GM20000 (cell line): ENCODE data around the gene HOXB9.
A peak's percentile ranks its signal among the peaks of the same experiment; 100 is the strongest.

ENCODE experiments used
- DNase-seq: peaks from one replicate; pipeline ENCODE4 v3.0.0; 2012; ENCODE audit warnings: low spot score
- TF ChIP-seq, protein P1 (sequence below): IDR thresholded peaks from 2 replicates; pipeline ENCODE4 v1.5.1; 2012; ENCODE audit warnings: mild to moderate bottlenecking, control low read depth; ENCODE audit errors: extremely low read depth, missing control alignments

The HOXB9 gene

GRCh38 chr17:48610282-48611211 is 15.6 kb downstream of the HOXB9 start, which contains the start of gene HOXB7:
TSS of gene HOXB7 (minus strand) at chr17:48611017. CDS start at chr17:48610918, 99 bp downstream.
- peak; percentile 87 for DNase-seq
- TF ChIP-seq, protein P1, sequence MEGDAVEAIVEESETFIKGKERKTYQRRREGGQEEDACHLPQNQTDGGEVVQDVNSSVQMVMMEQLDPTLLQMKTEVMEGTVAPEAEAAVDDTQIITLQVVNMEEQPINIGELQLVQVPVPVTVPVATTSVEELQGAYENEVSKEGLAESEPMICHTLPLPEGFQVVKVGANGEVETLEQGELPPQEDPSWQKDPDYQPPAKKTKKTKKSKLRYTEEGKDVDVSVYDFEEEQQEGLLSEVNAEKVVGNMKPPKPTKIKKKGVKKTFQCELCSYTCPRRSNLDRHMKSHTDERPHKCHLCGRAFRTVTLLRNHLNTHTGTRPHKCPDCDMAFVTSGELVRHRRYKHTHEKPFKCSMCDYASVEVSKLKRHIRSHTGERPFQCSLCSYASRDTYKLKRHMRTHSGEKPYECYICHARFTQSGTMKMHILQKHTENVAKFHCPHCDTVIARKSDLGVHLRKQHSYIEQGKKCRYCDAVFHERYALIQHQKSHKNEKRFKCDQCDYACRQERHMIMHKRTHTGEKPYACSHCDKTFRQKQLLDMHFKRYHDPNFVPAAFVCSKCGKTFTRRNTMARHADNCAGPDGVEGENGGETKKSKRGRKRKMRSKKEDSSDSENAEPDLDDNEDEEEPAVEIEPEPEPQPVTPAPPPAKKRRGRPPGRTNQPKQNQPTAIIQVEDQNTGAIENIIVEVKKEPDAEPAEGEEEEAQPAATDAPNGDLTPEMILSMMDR = no peak

DNA sequence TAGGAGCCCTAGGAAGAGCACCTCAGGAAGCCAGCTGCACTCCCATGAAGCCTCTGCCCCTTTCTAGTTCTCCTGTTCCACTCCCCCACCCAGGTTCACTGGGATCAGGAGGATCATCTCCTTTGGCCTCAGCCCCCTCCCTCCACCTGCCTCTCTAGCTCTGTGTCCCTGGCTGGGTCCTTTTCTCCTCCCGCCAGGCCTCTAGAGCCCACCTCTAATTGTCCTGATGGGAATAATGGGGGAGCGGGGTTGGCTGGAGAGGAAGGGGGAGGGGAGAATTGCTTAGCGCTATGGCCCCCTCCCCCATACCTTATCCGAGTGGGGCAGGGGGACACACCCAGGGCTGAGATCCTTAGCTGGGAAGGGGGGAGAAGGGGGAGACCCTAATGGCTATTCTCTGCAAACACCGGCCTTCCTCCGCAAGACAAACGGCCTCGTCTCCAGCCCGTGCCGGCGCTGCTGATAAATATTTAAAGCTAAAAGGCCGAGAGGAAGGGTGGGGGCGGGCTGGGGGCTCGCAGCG is 16.3 kb downstream of the HOXB9 start:
- TF ChIP-seq, protein P1 = no peak

GRCh38 chr17:48609033-48609432 is 17.1 kb downstream of the HOXB9 start:
- DNase-seq = no peak
- TF ChIP-seq, protein P1 = no peak

More for the DNA sequence above, 16.3 kb downstream of the HOXB9 start:
- DNase-seq = no peak

DNA sequence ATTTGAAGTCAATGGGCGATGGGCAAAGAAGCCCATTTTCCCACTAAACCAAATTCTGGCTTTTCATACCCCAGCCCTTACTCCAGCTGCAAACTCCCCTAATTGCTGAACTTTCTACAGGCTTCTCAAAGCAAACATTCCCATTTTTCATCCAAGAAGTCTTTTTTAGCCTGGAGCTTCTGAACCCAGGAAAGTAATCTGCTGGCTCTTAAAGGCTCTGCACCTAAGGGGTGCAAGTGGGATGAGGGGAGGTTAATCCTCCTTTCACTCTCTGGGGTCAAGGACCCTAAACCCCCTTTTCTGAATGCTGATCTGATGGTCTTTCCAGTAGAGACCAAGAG is 17.7 kb downstream of the HOXB9 start:
- TF ChIP-seq, protein P1 = no peak
- DNase-seq = no peak

GRCh38 chr17:48606892-48607614 is 19.1 kb downstream of the HOXB9 start:
- TF ChIP-seq, protein P1 = no peak

GRCh38 chr17:48605991-48606891 is 19.9 kb downstream of the HOXB9 start:
- no peak for DNase-seq
- TF ChIP-seq, protein P1 = no peak

More at GRCh38 chr17:48606892-48607614, 19.1 kb downstream of the HOXB9 start:
- no peak for DNase-seq
